Astrocyte of the cerebellum (primary cell): ENCODE data around the gene ELOVL3.
"Not testable (repeated sequence)": the region's sequence is repeated elsewhere in the genome, so short reads cannot be mapped to it uniquely, and the experiment has no call there.

Source experiments
- DNase-seq: peaks from one replicate; pipeline ENCODE4 v3.0.0-alpha.2; 2011; ENCODE audit warnings: low read depth
- H3K4me3 ChIP-seq: 2 replicates; pipeline ENCODE4 v1.5.1; 2011; ENCODE audit warnings: mild to moderate bottlenecking, low read depth, low read length, moderate library complexity
- in situ Hi-C: cut with HindIII; loops from 2 replicates; pipeline ENCODE4 v1.10.0; 2017; ENCODE audit warnings: low sequenced_read_pairs
- TF ChIP-seq, protein P1 (sequence below): IDR thresholded peaks from 2 replicates; pipeline ENCODE4 v1.5.1; 2012; ENCODE audit warnings: low read length, low read depth, moderate library complexity, mild to moderate bottlenecking; ENCODE audit errors: missing control alignments

ELOVL3 gene

GRCh38 chr10:102247734-102248133 lies 21.6 kb downstream of the ELOVL3 start:
- H3K4me3 ChIP-seq = no peak overlapping the region
- TF ChIP-seq, protein P1, sequence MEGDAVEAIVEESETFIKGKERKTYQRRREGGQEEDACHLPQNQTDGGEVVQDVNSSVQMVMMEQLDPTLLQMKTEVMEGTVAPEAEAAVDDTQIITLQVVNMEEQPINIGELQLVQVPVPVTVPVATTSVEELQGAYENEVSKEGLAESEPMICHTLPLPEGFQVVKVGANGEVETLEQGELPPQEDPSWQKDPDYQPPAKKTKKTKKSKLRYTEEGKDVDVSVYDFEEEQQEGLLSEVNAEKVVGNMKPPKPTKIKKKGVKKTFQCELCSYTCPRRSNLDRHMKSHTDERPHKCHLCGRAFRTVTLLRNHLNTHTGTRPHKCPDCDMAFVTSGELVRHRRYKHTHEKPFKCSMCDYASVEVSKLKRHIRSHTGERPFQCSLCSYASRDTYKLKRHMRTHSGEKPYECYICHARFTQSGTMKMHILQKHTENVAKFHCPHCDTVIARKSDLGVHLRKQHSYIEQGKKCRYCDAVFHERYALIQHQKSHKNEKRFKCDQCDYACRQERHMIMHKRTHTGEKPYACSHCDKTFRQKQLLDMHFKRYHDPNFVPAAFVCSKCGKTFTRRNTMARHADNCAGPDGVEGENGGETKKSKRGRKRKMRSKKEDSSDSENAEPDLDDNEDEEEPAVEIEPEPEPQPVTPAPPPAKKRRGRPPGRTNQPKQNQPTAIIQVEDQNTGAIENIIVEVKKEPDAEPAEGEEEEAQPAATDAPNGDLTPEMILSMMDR = no peak
- no peak for DNase-seq
- in situ Hi-C loops = no loop called here

- H3K4me3 ChIP-seq, DNase-seq, in situ Hi-C loops: not testable (repeated sequence)
Observed at GRCh38 chr10:102252508-102252907, 26.4 kb downstream of the ELOVL3 start.

- TF ChIP-seq, protein P1 = no peak
- no peak for DNase-seq
- H3K4me3 ChIP-seq = no peak overlapping the region
- in situ Hi-C loops = no loop called here
Observed at GRCh38 chr10:102254426-102254825, 28.3 kb downstream of the ELOVL3 start.

GRCh38 chr10:102255404-102255803 lies 29.3 kb downstream of the ELOVL3 start:
- no peak overlapping the region for H3K4me3 ChIP-seq
- no peak for DNase-seq
- TF ChIP-seq, protein P1 = no peak
- in situ Hi-C loops = no loop called here

- no peak overlapping the region for H3K4me3 ChIP-seq
- TF ChIP-seq, protein P1 = no peak
- in situ Hi-C loops = no loop called here
- no peak for DNase-seq
Observed at GRCh38 chr10:102261196-102261595, 35.1 kb downstream of the ELOVL3 start.

GRCh38 chr10:102261842-102262241 lies 35.7 kb downstream of the ELOVL3 start:
- DNase-seq = no peak
- in situ Hi-C loops = no loop called here
- TF ChIP-seq, protein P1 = no peak
- H3K4me3 ChIP-seq = no peak overlapping the region

- in situ Hi-C loops = no loop called here
- TF ChIP-seq, protein P1 = no peak
- H3K4me3 ChIP-seq = no peak overlapping the region
- DNase-seq = no peak
Observed at GRCh38 chr10:102262744-102263370, 36.8 kb downstream of the ELOVL3 start.
